ENCODE measurements around the gene GNG14.
"Not testable (repeated sequence)": the region's sequence is repeated elsewhere in the genome, so short reads cannot be mapped to it uniquely, and the experiment has no call there.

Gene GNG14

GRCh38 chr19:12687496-12688196, at the start of gene GNG14:
Gene GNG14 (plus strand): TSS chr19:12687998. CDS start chr19:12688049, 51 bp downstream.
- no peak for DNase-seq

GRCh38 chr19:12638611-12639182, 49.1 kb upstream of the GNG14 start:
- no peak for DNase-seq

GRCh38 chr19:12639901-12640613, 47.7 kb upstream of the GNG14 start:
- DNase-seq = no peak

GRCh38 chr19:12641456-12641855, 46.3 kb upstream of the GNG14 start:
- no peak for DNase-seq

GRCh38 chr19:12642506-12642905, 45.3 kb upstream of the GNG14 start:
- no peak for DNase-seq

GRCh38 chr19:12643716-12644115, 44.1 kb upstream of the GNG14 start:
- not testable (repeated sequence) for DNase-seq

GRCh38 chr19:12646551-12646950, 41.2 kb upstream of the GNG14 start:
- no peak for DNase-seq

- no peak for DNase-seq
Observed at GRCh38 chr19:12647047-12647446, 40.8 kb upstream of the GNG14 start.

- DNase-seq = no peak
Observed at GRCh38 chr19:12647490-12648071, 40.2 kb upstream of the GNG14 start.

- no peak for DNase-seq
Observed at GRCh38 chr19:12648088-12648487, 39.7 kb upstream of the GNG14 start.

GRCh38 chr19:12649941-12650340, 37.9 kb upstream of the GNG14 start:
- no peak for DNase-seq

- no peak for DNase-seq
Observed at GRCh38 chr19:12652219-12652618, 35.6 kb upstream of the GNG14 start.

GRCh38 chr19:12655546-12655945, 32.3 kb upstream of the GNG14 start:
- DNase-seq = no peak

GRCh38 chr19:12656899-12657571, 30.8 kb upstream of the GNG14 start:
- no peak for DNase-seq

- no peak for DNase-seq
Observed at GRCh38 chr19:12657966-12658365, 29.8 kb upstream of the GNG14 start.

- DNase-seq = no peak
Observed at GRCh38 chr19:12660980-12661379, 26.8 kb upstream of the GNG14 start.

GRCh38 chr19:12664406-12665280, 23.2 kb upstream of the GNG14 start:
- DNase-seq = no peak

GRCh38 chr19:12665281-12665573, 22.6 kb upstream of the GNG14 start:
- DNase-seq = no peak

GRCh38 chr19:12665671-12666264, 22.0 kb upstream of the GNG14 start:
- no peak for DNase-seq

- peak; percentile 34 to 83 for DNase-seq
Observed at GRCh38 chr19:12666265-12667048, 21.3 kb upstream of the GNG14 start, which contains the start of the genes MAN2B1 and WDR83. Gene MAN2B1 (minus strand): TSS chr19:12666742. CDS start chr19:12666701, 41 bp downstream. Gene WDR83 (plus strand): TSS chr19:12666807. CDS start chr19:12669791, 2,984 bp downstream.

All from NCI-H446 (cell line).